AG09309 (cell line): ENCODE data around the gene TCERG1L.

ENCODE experiments used
- DNase-seq: peaks from one replicate; pipeline ENCODE4 v3.0.0-alpha.2; 2010; ENCODE audit warnings: low read depth
- H3K4me3 ChIP-seq: 2 replicates; pipeline ENCODE4 v1.5.1; 2011; ENCODE audit warnings: mild to moderate bottlenecking, low read depth, low read length, moderate library complexity; ENCODE audit not compliant: control insufficient read depth
- TF ChIP-seq, protein P1 (sequence below): IDR thresholded peaks from 2 replicates; pipeline ENCODE4 v1.5.1; 2011; ENCODE audit warnings: mild to moderate bottlenecking, low read depth, low read length, inconsistent platforms; ENCODE audit not compliant: insufficient read depth, control insufficient read depth; ENCODE audit errors: missing control alignments

TCERG1L gene

DNA sequence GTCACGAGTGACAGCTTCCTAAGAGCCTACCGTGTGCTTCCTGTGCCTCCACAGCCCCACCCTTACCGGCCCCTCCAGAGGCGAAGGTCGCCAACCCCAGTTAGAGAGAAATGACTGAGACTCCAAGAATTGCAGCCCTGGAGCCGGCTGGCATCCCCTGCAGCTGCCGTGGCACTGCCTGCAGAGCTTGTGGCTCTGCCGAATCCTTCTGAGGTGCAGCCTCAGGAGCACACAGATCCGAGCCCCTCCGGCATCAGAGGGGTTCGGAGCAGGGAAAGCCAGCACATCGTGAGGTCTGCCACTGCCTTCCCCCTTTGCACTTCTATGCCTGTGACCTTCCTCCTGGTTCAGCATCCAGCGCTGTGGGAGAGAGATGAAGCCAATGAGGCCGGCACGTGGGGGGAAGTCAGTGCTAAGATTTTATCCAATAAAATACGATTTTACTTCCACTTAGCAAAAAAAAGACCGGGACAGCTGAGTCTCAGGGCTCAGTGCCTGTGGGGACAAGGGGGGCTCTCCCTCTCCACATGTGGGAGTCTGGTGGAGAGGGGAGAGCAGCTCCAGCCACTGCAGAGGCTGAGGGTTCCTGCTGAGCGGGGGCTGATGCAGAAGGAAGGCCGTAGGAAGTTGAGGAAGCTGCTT is 80.1 kb downstream of the TCERG1L start:
- TF ChIP-seq, protein P1, sequence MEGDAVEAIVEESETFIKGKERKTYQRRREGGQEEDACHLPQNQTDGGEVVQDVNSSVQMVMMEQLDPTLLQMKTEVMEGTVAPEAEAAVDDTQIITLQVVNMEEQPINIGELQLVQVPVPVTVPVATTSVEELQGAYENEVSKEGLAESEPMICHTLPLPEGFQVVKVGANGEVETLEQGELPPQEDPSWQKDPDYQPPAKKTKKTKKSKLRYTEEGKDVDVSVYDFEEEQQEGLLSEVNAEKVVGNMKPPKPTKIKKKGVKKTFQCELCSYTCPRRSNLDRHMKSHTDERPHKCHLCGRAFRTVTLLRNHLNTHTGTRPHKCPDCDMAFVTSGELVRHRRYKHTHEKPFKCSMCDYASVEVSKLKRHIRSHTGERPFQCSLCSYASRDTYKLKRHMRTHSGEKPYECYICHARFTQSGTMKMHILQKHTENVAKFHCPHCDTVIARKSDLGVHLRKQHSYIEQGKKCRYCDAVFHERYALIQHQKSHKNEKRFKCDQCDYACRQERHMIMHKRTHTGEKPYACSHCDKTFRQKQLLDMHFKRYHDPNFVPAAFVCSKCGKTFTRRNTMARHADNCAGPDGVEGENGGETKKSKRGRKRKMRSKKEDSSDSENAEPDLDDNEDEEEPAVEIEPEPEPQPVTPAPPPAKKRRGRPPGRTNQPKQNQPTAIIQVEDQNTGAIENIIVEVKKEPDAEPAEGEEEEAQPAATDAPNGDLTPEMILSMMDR: no peak
- H3K4me3 ChIP-seq: no peak overlapping the region
- no peak for DNase-seq

DNA sequence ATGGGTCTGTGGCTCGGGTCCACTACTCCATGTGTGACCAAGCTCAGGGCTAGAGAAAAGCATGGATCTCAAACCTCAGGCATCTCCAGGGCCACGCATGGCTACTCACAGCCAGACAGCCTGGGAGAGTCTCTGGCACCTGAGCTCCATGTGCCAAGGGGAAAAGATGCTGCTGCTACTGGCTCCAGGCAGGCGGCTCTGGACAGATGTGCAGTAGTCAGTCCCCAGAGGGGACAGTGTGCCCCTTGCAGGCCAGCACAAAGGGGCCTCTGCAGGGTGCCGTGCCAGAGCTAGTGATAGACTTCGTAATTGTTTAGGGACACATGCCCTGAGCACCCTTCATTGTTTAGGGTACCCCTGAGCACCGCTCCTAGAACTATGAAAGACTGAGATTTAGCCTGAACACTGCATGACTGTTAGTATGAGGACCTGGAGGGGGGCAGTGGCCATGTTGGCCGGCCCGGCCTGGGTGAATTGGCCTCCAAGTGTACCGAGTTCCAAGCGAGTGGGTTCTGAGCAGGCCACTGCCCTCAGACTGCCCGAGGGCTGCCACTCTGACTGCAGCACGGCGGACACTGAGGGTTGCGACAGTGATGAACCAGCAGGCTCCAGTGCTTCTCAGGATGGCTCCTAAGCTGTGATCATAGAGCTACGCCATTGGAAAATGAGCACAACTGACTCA is 80.7 kb downstream of the TCERG1L start:
- no peak for DNase-seq
- H3K4me3 ChIP-seq: no peak overlapping the region
- TF ChIP-seq, protein P1: no peak

DNA sequence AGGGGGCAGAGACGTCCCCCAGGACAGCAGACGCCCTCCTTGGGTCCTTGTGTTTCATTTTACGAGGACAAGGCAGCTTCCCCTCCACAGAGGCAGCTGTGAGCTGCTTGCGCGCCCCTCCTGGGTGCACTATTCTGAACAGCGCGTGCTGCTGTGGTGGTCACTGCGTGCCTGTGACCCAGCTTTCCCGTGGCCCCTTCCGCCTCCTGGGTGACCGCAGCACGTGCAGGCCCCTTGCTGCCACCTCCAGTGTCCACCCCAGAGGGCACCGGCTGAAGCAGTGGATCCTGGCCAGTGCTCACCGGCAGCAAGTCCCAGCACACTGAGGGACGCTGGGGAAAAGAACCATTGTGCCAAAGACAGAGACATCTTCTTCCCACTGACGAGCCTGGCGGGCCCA is 81.4 kb downstream of the TCERG1L start:
- TF ChIP-seq, protein P1: no peak
- DNase-seq: no peak
- H3K4me3 ChIP-seq: no peak overlapping the region

DNA sequence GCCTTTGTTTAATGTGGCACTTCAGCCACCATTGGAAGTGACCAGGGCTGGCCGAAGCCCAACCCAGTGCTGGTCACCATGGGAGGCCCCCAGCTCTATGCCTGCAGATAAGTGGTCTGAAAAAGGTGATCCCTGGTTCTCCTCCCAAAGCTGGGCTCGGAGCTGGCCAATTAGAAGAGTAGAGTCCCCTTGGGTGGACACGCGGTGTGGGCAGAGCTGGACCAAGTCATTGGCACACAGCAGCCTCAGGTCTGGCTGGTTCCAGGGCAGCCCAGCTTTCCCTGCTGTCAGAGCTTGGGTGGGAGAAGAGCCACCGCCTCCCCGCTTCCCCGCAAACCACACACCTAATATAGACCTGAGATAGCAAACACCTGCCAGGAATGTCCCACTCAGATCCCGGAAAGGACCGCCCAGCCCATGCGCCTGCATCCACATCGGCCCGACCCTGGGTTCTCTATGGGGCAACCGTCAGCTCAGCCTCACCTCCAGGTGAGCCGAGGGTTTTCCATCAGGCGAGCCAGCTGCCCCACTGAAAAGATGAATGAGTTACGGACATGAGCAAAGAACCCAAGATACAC is 84.3 kb downstream of the TCERG1L start:
- TF ChIP-seq, protein P1: no peak
- H3K4me3 ChIP-seq: no peak overlapping the region
- DNase-seq: no peak

DNA sequence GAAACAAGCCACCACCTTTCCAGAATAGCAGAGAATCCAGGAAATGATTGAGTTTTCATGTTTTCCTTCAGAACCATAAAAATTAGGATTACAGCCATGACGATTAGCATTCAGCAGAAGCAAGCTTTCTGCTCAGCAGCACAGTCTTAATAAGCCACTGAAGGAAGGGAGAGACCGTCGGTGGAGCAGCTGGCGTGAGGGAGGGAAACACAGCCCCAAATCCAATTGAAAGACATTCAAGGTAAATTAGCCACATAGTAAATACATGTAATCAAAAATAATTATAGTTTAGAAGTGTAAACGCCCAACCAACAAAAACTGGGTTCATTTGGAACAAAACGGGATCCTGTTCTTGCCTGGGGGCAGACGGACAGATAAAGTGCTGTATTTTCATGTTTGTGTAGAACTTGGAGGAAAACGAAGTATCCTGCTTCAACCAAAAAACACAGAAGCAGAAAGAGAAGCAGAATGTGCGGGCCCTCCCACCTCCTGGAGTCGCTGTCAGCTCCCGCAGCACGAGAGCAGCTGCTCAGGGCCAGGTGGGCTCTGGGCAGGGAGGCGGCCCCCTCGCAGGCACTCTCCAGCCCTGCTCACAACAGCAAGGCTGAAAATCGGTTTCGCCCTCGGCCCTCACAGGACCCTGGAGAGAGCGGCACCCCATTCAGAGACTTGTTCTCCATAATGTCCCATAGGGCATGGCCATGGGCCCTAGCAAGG is 84.9 kb downstream of the TCERG1L start:
- H3K4me3 ChIP-seq: no peak overlapping the region
- TF ChIP-seq, protein P1: no peak
- no peak for DNase-seq

DNA sequence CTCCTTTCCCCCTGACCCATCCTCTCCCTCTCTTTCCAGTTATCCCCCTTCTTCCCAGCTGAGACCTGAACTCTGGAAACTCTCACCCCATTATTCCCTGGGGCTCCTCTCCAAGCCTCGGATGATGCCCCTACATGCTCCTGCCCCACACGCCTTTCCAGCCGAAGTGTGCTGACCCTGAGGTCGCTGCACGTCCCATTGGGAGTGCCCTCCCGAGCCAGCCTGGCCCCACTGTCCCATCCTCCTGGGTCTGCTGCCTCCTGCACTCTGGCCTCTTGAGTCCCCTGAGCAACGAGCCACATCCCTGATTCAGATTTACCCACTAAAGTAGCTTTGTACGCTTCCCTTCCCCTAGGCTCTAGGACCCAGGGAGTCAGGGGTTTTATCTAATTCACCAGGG is 87.4 kb downstream of the TCERG1L start:
- H3K4me3 ChIP-seq: no peak overlapping the region
- DNase-seq: no peak
- TF ChIP-seq, protein P1: no peak
